GM12878 (cell line): Measurements from ENCODE around the gene CCDC12. TPM values are rescaled to one million over a fixed set of nuclear protein-coding genes. Genes with fewer than 3 reads are reported as not detected.
A peak's percentile ranks its signal among the peaks of the same experiment; 100 is the strongest.

Source experiments
- ATAC-seq: fragments of 200-7000 bp; cut with Tn5 transposase; 3 replicates; pipeline ENCODE4 v1.9.1; 2020; ENCODE audit warnings: mild to moderate bottlenecking, moderate library complexity
- BruUV-seq: library from RNA; stranded (reverse); fragments of 400-500 nt; replicated peaks from 2 replicates; lab custom pipeline; 2021; lab: Mats Ljungman, UMichigan
- CTCF ChIA-PET: fragments of 300-600 bp; sonication (Branson Sonifier 250); formaldehyde crosslinking; extraction: SDS; loops from one replicate; lab custom pipeline; 2021; ENCODE audit warnings: inconsistent platforms; lab: Yijun Ruan, JAX
- POLR2A ChIA-PET: fragments of 350-600 bp; formaldehyde crosslinking; extraction: SDS; loops from one replicate; lab custom pipeline; 2021; ENCODE audit warnings: inconsistent platforms; lab: Charles Lee
- RAD21 ChIA-PET: fragments of 300-600 bp; sonication (Branson Sonifier 250); formaldehyde crosslinking; loops from one replicate; lab custom pipeline; 2023; ENCODE audit warnings: antibody characterized with exemption; ENCODE audit not compliant: unreplicated experiment; lab: Charles Lee
- SMC1A ChIA-PET: fragments of 300-600 bp; sonication (Branson Sonifier 250); formaldehyde crosslinking; loops from one replicate; lab custom pipeline; 2023; ENCODE audit not compliant: unreplicated experiment, uncharacterized antibody; lab: Charles Lee
- DNase-seq: peaks from one replicate; pipeline ENCODE4 v3.0.0-alpha.2; 2011; ENCODE audit warnings: low read depth, low spot score
- FAIRE-seq: peaks from 3 replicates; lab custom pipeline; 2011; peaks lifted over from hg19 to GRCh38; lab: Jason Lieb, UNC
- H2AFZ ChIP-seq: 2 replicates; pipeline ENCODE4 v1.6.0; 2011; ENCODE audit warnings: low read depth, low read length, control low read depth; ENCODE audit not compliant: control insufficient read depth
- H3K27ac ChIP-seq: 2 replicates; pipeline ENCODE4 v1.5.1; 2011; ENCODE audit warnings: control low read depth; ENCODE audit not compliant: control insufficient read depth, insufficient read depth
- H3K27me3 ChIP-seq, 2 experiments: replicated peaks in 1 of 2; 2 replicates each; pipeline versions ENCODE4 v1.6.0 to v1.6.1; 2011; ENCODE audit warnings: low read length in 1 of 2; ENCODE audit not compliant: control insufficient read depth in 2 of 2, insufficient read depth in 2 of 2
- H3K36me3 ChIP-seq, 2 experiments: 2 replicates each; pipeline ENCODE4 v1.5.1; 2011; ENCODE audit warnings: low read length in 1 of 2; ENCODE audit not compliant: control insufficient read depth in 2 of 2, insufficient read depth in 2 of 2
- H3K4me1 ChIP-seq: 2 replicates; pipeline ENCODE4 v1.6.1; 2011; ENCODE audit warnings: mild to moderate bottlenecking, low read length, moderate library complexity, mixed read lengths; ENCODE audit not compliant: control insufficient read depth, insufficient read depth
- H3K4me2 ChIP-seq: 2 replicates; pipeline ENCODE4 v1.6.0; 2011; ENCODE audit warnings: control low read depth; ENCODE audit not compliant: control insufficient read depth, insufficient read depth
- H3K4me3 ChIP-seq: fragments of 200-600 bp; sonication (generic); 2 replicates; pipeline ENCODE4 v1.5.1; 2016
- H3K79me2 ChIP-seq: 2 replicates; pipeline ENCODE4 v1.6.0; 2011; ENCODE audit warnings: low read length; ENCODE audit not compliant: control insufficient read depth, insufficient read depth
- H3K9ac ChIP-seq: 2 replicates; pipeline ENCODE4 v1.8.0; 2011; ENCODE audit warnings: low read length, control low read depth, mixed read lengths; ENCODE audit not compliant: control insufficient read depth, insufficient read depth
- H3K9me3 ChIP-seq: replicated peaks from 3 replicates; pipeline ENCODE4 v1.5.1; 2011; ENCODE audit warnings: mild to moderate bottlenecking, low read length; ENCODE audit not compliant: control insufficient read depth, insufficient read depth
- H4K20me1 ChIP-seq: 2 replicates; pipeline ENCODE4 v1.6.0; 2011; ENCODE audit not compliant: control insufficient read depth, insufficient read depth
- CBFB ChIP-seq: IDR thresholded peaks from 2 replicates; pipeline ENCODE4 v1.6.1; 2016; ENCODE audit warnings: antibody characterized with exemption, low read depth
- CHD1 ChIP-seq: IDR thresholded peaks from 2 replicates; pipeline ENCODE4 v1.6.1; 2012; ENCODE audit warnings: low read depth, low read length, improper control_type of control experiment
- HCFC1 ChIP-seq: fragments of 150-350 bp; IDR thresholded peaks from 2 replicates; pipeline ENCODE4 v1.6.1; 2014; ENCODE audit warnings: low read length
- HDAC2 ChIP-seq: fragments of 200-600 bp; sonication (generic); IDR thresholded peaks from 2 replicates; pipeline ENCODE4 v1.6.1; 2017
- IKZF1 ChIP-seq: fragments of 450-650 bp; conservative IDR thresholded peaks from 2 replicates; pipeline ENCODE4 v1.6.1; 2017; ENCODE audit warnings: antibody characterized with exemption, mild to moderate bottlenecking
- NR2C1 ChIP-seq: fragments of 450-650 bp; IDR thresholded peaks from 2 replicates; pipeline ENCODE4 v1.6.1; 2017; ENCODE audit warnings: antibody characterized with exemption, mild to moderate bottlenecking, moderate library complexity
- PAX5 ChIP-seq: IDR thresholded peaks from 2 replicates; pipeline ENCODE4 v1.6.1; 2011; ENCODE audit warnings: low read depth, low read length, borderline replicate concordance
- POLR2AphosphoS2 ChIP-seq: IDR thresholded peaks from 2 replicates; pipeline ENCODE4 v1.6.1; 2011; ENCODE audit warnings: low read depth, mild to moderate bottlenecking, low read length, improper control_type of control experiment, moderate library complexity
- POLR2AphosphoS5 ChIP-seq: IDR thresholded peaks from 2 replicates; pipeline ENCODE4 v1.6.1; 2011; ENCODE audit warnings: mild to moderate bottlenecking, low read length, inconsistent platforms
- RCOR1 ChIP-seq: conservative IDR thresholded peaks from 2 replicates; pipeline ENCODE4 v1.6.1; 2012; ENCODE audit warnings: low read depth, low read length, improper control_type of control experiment
- SREBF2 ChIP-seq: IDR thresholded peaks from 2 replicates; pipeline ENCODE4 v1.6.1; 2012; ENCODE audit warnings: mild to moderate bottlenecking, low read length
- SUPT20H ChIP-seq: IDR thresholded peaks from 2 replicates; pipeline ENCODE4 v1.6.1; 2011; ENCODE audit warnings: low read depth, mild to moderate bottlenecking, low read length, moderate library complexity, borderline replicate concordance; ENCODE audit not compliant: control insufficient read depth
- TARDBP ChIP-seq: IDR thresholded peaks from 2 replicates; pipeline ENCODE4 v1.6.1; 2016; ENCODE audit warnings: borderline replicate concordance
- YY1 ChIP-seq: IDR thresholded peaks from 2 replicates; pipeline ENCODE4 v1.6.1; 2011; ENCODE audit warnings: low read depth, mild to moderate bottlenecking, low read length
- ZBED1 ChIP-seq: IDR thresholded peaks from 2 replicates; pipeline ENCODE4 v1.6.1; 2016; ENCODE audit warnings: borderline replicate concordance
- ZNF217 ChIP-seq: fragments of 450-650 bp; IDR thresholded peaks from 2 replicates; pipeline ENCODE4 v1.6.1; 2017; ENCODE audit warnings: antibody characterized with exemption, mild to moderate bottlenecking
- WGBS: methylation state at CpG from one replicate; pipeline ENCODE4 v1.1.6; 2016; ENCODE audit warnings: low lambda C conversion rate; ENCODE audit not compliant: insufficient replicate concordance, insufficient coverage; ENCODE audit errors: missing lambda C conversion rate; 5-methylcytosine and 5-hydroxymethylcytosine counted together
- in situ Hi-C: fragments of 300-500 bp; cut with MboI; formaldehyde crosslinking; loops from 9 replicates; pipeline ENCODE4 v1.14.3; 2018; ENCODE audit warnings: mixed read lengths
- intact Hi-C: fragments of 100-400 bp; cut with micrococcal nuclease; formaldehyde crosslinking; loops from one replicate; pipeline ENCODE4 v1.14.2; 2022; ENCODE audit not compliant: unreplicated experiment
- polyA plus RNA-seq, 11 experiments: library from polyadenylated mRNA; depleted of rRNA in 4 of 11; unstranded in 6 of 11; stranded (reverse) in 5 of 11; fragments of >200 nt; fragmentation: Nextera tagmentation in 4 of 11; fragmentation: Illumina TruSeq in 1 of 11; extraction: Ambion mirVana in 4 of 11; extraction: Trizol in 1 of 11; gene quantifications; 1 replicate in 1 of 11; 2 replicates in 10 of 11; pipeline versions ENCODE4 v1.2.1 to v1.2.3, GENCODE V29; 2011 to 2016; ENCODE audit warnings: inconsistent platforms in 2 of 11, missing spikeins in 2 of 11, low read depth in 1 of 11
- total RNA-seq, 4 experiments: library from RNA; depleted of rRNA in 3 of 4; stranded (reverse); fragments of >200 nt in 3 of 4; fragmentation: Illumina TruSeq in 1 of 4; extraction: Trizol in 1 of 4; gene quantifications; 2 replicates each; pipeline versions ENCODE4 v1.2.1 to v1.2.3, GENCODE V29; 2013 to 2021
- TF ChIP-seq, protein P1 (sequence below): fragments of 150-350 bp; IDR thresholded peaks from 2 replicates; pipeline ENCODE4 v1.6.1; 2014; ENCODE audit warnings: mild to moderate bottlenecking, low read depth, low read length
- TF ChIP-seq, protein P2 (sequence below): fragments of 450-650 bp; IDR thresholded peaks from 2 replicates; pipeline ENCODE4 v1.6.1; 2016; ENCODE audit warnings: mild to moderate bottlenecking
- TF ChIP-seq, protein P3 (sequence below): fragments of 450-650 bp; formaldehyde crosslinking; IDR thresholded peaks from 2 replicates; pipeline ENCODE4 v1.4.0; 2022; ENCODE audit warnings: mild to moderate bottlenecking, moderate library complexity

CCDC12 gene
- total and polyA plus RNA-seq, 10 of the 15 experiments (the other 5 are each of a cell fraction or from before 2014, with no cell fraction given), result 9.2 to 91.4 (median 61.3) TPM

DNA sequence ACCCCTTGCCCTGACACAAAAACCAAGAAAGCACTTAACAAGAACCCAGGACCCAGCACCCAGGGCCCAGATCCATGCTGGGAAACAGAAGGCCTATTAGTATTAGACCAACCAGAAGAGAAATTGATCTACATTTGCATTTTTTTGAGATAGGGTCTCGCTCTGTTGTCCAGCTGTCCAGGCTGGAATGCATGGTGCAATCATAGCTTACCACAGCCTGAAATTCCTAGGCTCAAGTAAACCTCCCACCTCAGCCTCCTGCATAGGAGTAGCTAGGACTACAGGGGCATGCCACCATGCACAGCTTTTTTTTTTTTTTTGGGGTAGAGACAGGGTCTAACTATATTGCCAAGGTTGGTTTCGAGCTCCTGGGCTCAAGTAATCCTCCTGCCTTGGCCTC lies 26.4 kb downstream of the CCDC12 start (continued):
- TF ChIP-seq, protein P1, sequence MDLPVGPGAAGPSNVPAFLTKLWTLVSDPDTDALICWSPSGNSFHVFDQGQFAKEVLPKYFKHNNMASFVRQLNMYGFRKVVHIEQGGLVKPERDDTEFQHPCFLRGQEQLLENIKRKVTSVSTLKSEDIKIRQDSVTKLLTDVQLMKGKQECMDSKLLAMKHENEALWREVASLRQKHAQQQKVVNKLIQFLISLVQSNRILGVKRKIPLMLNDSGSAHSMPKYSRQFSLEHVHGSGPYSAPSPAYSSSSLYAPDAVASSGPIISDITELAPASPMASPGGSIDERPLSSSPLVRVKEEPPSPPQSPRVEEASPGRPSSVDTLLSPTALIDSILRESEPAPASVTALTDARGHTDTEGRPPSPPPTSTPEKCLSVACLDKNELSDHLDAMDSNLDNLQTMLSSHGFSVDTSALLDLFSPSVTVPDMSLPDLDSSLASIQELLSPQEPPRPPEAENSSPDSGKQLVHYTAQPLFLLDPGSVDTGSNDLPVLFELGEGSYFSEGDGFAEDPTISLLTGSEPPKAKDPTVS, result no peak
- TF ChIP-seq POLR2AphosphoS2 (no peak), ZBED1 (no peak), POLR2AphosphoS5 (no peak), RCOR1 (no peak), SREBF2 (no peak), PAX5 (no peak), YY1 (no peak)

DNA sequence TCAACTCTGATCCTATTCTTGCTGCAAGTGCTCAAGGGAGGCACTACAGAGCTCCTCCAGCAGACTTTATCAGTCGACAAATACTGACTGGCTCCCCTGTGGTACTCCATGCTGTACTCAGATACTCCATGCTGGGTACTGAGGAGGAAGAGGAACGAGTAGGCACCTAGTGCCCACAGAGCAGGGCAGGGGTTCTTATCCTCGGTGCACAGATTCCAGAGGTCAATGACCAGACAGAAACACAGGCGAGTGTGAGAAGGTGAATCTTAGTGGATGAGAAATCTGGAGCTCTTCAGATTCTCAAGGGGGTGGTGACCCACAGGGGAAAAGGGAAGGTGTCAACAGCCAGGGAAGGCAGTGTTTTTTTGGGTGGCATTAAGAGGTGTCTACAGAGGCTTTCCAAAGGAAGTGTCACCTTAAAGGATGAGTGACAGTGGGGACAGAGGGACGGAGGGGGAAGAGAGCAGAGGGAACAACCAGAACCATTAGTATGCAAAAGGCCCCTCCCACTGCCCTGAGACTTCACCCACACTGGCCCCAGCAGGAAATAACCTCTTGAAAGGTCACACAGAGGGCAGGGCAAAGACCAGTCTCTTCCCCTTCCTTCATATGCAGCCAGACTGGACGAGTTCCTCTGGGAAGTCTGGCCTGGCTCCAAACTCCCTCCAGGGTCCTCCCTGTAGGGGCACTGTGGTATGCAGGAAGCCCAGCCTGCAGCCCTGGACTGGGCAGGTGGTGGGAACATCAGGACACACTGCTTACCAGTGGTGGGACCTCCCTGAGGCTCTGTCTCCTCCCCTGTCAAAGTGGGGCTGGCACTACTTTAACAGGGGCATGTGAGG lies 27.5 kb downstream of the CCDC12 start:
- ATAC-seq (peak; percentile 62), DNase-seq (no peak), FAIRE-seq (peak; percentile 76)
- ChIA-PET CTCF (interaction anchor here (0.7 to 4.5 kb wide), 4 partner anchors 13 to 571 kb away, joined by 3 to 27 read pairs (median 6); no protein-coding TSS in a partner anchor), SMC1A (interaction anchor here (0.6 to 17.2 kb wide), 4 partner anchors 8 to 36 kb away, joined by 3 to 298 read pairs (median 6); no protein-coding TSS in a partner anchor), RAD21 (interaction anchor here (1.4 to 3.2 kb wide), 3 partner anchors 10 to 22 kb away, joined by 3 to 21 read pairs (median 11); no protein-coding TSS in a partner anchor), POLR2A (interaction anchor here (3.5 to 10.1 kb wide), 2 partner anchors 10 to 18 kb away, joined by 21 to 163 read pairs; no protein-coding TSS in a partner anchor)
- H3K4me1 ChIP-seq, result peaks cover 54% of the 10 kb centered on the region
- H4K20me1 ChIP-seq, result peaks cover 6% of the 10 kb centered on the region; the same call in 1 of the 2 replicates
- no peaks in the 10 kb centered on the region for H3K27me3 ChIP-seq
- H3K36me3 ChIP-seq, result peaks cover 16 to 31% of the 10 kb centered on the region in 2 experiments
- peak overlapping the region; percentile 33; the same call in 1 of the 2 replicates for H3K4me3 ChIP-seq
- BruUV-seq, result no TSS peak
- no peak overlapping the region for H2AFZ ChIP-seq
- peak overlapping the region; percentile 73 for H3K27ac ChIP-seq
- in situ Hi-C loops, result no loop called here
- 23% methylated on average over 6 of the region's 6 CpGs for WGBS
- no peaks in the 10 kb centered on the region; the same call in 2 of the 3 replicates for H3K9me3 ChIP-seq
- no peak overlapping the region for H3K9ac ChIP-seq
- intact Hi-C loops, result no loop called here
- H3K79me2 ChIP-seq, result peaks cover 95% of the 10 kb centered on the region
- H3K4me2 ChIP-seq, result peak overlapping the region; percentile 89
- TF ChIP-seq CHD1, result no peak
- no peak for TF ChIP-seq HDAC2
- peak; percentile 91 for TF ChIP-seq IKZF1
- TF ChIP-seq HCFC1, result no peak
- TF ChIP-seq NR2C1, result peak; percentile 67
- TF ChIP-seq, protein P2, sequence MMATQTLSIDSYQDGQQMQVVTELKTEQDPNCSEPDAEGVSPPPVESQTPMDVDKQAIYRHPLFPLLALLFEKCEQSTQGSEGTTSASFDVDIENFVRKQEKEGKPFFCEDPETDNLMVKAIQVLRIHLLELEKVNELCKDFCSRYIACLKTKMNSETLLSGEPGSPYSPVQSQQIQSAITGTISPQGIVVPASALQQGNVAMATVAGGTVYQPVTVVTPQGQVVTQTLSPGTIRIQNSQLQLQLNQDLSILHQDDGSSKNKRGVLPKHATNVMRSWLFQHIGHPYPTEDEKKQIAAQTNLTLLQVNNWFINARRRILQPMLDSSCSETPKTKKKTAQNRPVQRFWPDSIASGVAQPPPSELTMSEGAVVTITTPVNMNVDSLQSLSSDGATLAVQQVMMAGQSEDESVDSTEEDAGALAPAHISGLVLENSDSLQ, result peak; percentile 92
- no peak for TF ChIP-seq CBFB
- TF ChIP-seq, protein P3, sequence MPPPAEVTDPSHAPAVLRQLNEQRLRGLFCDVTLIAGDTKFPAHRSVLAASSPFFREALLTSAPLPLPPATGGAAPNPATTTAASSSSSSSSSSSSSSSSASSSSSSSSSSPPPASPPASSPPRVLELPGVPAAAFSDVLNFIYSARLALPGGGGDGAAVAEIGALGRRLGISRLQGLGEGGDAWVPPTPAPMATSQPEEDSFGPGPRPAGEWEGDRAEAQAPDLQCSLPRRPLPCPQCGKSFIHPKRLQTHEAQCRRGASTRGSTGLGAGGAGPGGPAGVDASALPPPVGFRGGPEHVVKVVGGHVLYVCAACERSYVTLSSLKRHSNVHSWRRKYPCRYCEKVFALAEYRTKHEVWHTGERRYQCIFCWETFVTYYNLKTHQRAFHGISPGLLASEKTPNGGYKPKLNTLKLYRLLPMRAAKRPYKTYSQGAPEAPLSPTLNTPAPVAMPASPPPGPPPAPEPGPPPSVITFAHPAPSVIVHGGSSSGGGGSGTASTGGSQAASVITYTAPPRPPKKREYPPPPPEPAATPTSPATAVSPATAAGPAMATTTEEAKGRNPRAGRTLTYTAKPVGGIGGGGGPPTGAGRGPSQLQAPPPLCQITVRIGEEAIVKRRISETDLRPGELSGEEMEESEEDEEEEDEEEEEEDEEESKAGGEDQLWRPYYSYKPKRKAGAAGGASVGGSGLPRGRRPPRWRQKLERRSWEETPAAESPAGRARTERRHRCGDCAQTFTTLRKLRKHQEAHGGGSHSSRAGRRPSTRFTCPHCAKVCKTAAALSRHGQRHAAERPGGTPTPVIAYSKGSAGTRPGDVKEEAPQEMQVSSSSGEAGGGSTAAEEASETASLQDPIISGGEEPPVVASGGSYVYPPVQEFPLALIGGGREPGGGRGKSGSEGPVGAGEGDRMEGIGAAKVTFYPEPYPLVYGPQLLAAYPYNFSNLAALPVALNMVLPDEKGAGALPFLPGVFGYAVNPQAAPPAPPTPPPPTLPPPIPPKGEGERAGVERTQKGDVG (CRISPR knock-in tag), result no peak
- TF ChIP-seq TARDBP, result no peak
- no peak for TF ChIP-seq ZNF217
- TF ChIP-seq SUPT20H, result no peak
